ENCODE results near the gene HDAC6.

HDAC6 gene

DNA sequence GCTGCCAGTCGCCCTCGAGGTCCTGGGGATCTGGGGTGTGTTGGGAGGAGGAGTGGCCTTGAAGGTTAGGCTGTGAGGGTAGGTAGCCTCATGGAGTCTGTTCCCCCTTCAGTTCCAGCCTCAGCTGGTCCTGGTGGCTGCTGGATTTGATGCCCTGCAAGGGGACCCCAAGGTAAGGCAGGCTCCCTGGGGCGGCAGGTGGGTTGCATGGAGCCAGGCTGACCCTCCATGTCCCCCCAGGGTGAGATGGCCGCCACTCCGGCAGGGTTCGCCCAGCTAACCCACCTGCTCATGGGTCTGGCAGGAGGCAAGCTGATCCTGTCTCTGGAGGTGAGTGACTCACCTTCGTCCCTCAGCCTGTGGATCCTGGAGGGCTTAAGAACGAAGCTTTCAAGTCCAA is 12.9 kb downstream of the HDAC6 start:
- no peaks in the 10 kb centered on the region for H3K4me1 ChIP-seq (ENCODE audit: control insufficient read depth, insufficient read depth, low read length)

DNA sequence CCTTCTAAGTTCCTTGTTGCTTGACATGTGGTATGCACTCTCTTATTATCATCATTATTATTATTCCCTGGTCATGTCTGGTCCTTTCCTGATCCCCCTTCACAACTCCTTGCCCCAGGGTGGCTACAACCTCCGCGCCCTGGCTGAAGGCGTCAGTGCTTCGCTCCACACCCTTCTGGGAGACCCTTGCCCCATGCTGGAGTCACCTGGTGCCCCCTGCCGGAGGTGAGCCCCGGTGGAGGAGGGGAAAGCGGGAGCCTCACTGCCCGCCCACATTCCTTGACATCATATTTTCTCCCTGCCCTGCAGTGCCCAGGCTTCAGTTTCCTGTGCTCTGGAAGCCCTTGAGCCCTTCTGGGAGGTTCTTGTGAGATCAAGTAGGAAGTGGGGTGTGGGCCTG is 13.4 kb downstream of the HDAC6 start:
- no peak overlapping the region for H3K27ac ChIP-seq (ENCODE audit: extremely low read depth, low read depth, low read length)
- H3K9me3 ChIP-seq (ENCODE audit: control insufficient read depth, insufficient read depth, low read depth, low read length) = no peaks in the 10 kb centered on the region
- no peak overlapping the region for H3K4me3 ChIP-seq (ENCODE audit: low read depth, low read length)
- ChIA-PET CTCF (no interaction called here), POLR2A (no interaction called here)
- no peaks in the 10 kb centered on the region for H3K4me1 ChIP-seq (ENCODE audit: control insufficient read depth, insufficient read depth, low read length)
- peaks cover 0 to 51% of the 10 kb centered on the region in 2 experiments; a peak in 2 of 3 replicates for H3K36me3 ChIP-seq (ENCODE audit: control insufficient read depth in 2 of 2, insufficient read depth in 1 of 2, low read length in 2 of 2)
- no peak for TF ChIP-seq ZNF514 (tag by site-specific recombination; IDR thresholded peaks at IDR 0.05)
- TF ChIP-seq EGR2 (tag by site-specific recombination; IDR thresholded peaks at IDR 0.05; ENCODE audit: low read depth) = peak; percentile 26; the same call in 1 of the 2 replicates
- TF ChIP-seq, protein P1, sequence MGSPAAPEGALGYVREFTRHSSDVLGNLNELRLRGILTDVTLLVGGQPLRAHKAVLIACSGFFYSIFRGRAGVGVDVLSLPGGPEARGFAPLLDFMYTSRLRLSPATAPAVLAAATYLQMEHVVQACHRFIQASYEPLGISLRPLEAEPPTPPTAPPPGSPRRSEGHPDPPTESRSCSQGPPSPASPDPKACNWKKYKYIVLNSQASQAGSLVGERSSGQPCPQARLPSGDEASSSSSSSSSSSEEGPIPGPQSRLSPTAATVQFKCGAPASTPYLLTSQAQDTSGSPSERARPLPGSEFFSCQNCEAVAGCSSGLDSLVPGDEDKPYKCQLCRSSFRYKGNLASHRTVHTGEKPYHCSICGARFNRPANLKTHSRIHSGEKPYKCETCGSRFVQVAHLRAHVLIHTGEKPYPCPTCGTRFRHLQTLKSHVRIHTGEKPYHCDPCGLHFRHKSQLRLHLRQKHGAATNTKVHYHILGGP (tag by site-specific recombination; IDR thresholded peaks at IDR 0.05) = no peak
- no peak for TF ChIP-seq GFI1B (tag by site-specific recombination; IDR thresholded peaks at IDR 0.05)
- TF ChIP-seq, protein P2, sequence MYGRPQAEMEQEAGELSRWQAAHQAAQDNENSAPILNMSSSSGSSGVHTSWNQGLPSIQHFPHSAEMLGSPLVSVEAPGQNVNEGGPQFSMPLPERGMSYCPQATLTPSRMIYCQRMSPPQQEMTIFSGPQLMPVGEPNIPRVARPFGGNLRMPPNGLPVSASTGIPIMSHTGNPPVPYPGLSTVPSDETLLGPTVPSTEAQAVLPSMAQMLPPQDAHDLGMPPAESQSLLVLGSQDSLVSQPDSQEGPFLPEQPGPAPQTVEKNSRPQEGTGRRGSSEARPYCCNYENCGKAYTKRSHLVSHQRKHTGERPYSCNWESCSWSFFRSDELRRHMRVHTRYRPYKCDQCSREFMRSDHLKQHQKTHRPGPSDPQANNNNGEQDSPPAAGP (tag by site-specific recombination; IDR thresholded peaks at IDR 0.05) = no peak
- no peak for TF ChIP-seq KLF1 (tag by site-specific recombination; IDR thresholded peaks at IDR 0.05)
- TF ChIP-seq ZNF366 (tag by site-specific recombination; conservative IDR thresholded peaks at IDR 0.05) = no peak
- TF ChIP-seq ZFHX2 (tag by site-specific recombination; conservative IDR thresholded peaks at IDR 0.05) = peak; percentile 28; the same call in 1 of the 2 replicates
- TF ChIP-seq ZNF184 (tag by site-specific recombination; IDR thresholded peaks at IDR 0.05) = no peak
- TF ChIP-seq ZNF350 (tag by site-specific recombination; IDR thresholded peaks at IDR 0.05) = no peak

More for the DNA sequence above, 12.9 kb downstream of the HDAC6 start:
- Histone ChIP-seq H3K4me3 (ENCODE audit: low read depth, low read length) (no peak overlapping the region), H3K36me3 (ENCODE audit: control insufficient read depth in 2 of 2, insufficient read depth in 1 of 2, low read length in 2 of 2) (peaks cover 3 to 46% of the 10 kb centered on the region in 2 experiments; a peak in 2 of 3 replicates), H3K27ac (ENCODE audit: extremely low read depth, low read depth, low read length) (no peak overlapping the region), H3K9me3 (ENCODE audit: control insufficient read depth, insufficient read depth, low read depth, low read length) (no peaks in the 10 kb centered on the region)
- TF ChIP-seq ZNF544 (tag by site-specific recombination; IDR thresholded peaks at IDR 0.05) (no peak), ZNF416 (tag by site-specific recombination; IDR thresholded peaks at IDR 0.05) (no peak), ZNF530 (tag by site-specific recombination; IDR thresholded peaks at IDR 0.05; ENCODE audit: low read depth) (no peak), ZNF768 (tag by site-specific recombination; IDR thresholded peaks at IDR 0.05) (no peak), ZNF660 (tag by site-specific recombination; IDR thresholded peaks at IDR 0.05) (no peak), ZNF324 (tag by site-specific recombination; IDR thresholded peaks at IDR 0.05) (no peak), KLF10 (tag by site-specific recombination; IDR thresholded peaks at IDR 0.05) (no peak), ZNF223 (tag by site-specific recombination; IDR thresholded peaks at IDR 0.05) (no peak), HOXA7 (CRISPR knock-in tag; IDR thresholded peaks at IDR 0.05; ENCODE audit: borderline replicate concordance) (no peak), ZNF132 (tag by site-specific recombination; IDR thresholded peaks at IDR 0.05; ENCODE audit: borderline replicate concordance) (no peak), TCF7L2 (IDR thresholded peaks at IDR 0.05; ENCODE audit: borderline replicate concordance, low read depth, low read length) (no peak), ZNF76 (tag by site-specific recombination; IDR thresholded peaks at IDR 0.05; ENCODE audit: borderline replicate concordance, low read depth) (no peak), SP7 (tag by site-specific recombination; IDR thresholded peaks at IDR 0.05) (no peak), ZNF404 (tag by site-specific recombination; IDR thresholded peaks at IDR 0.05) (no peak), GFI1B (tag by site-specific recombination; IDR thresholded peaks at IDR 0.05) (no peak)
- TF ChIP-seq, protein P3, sequence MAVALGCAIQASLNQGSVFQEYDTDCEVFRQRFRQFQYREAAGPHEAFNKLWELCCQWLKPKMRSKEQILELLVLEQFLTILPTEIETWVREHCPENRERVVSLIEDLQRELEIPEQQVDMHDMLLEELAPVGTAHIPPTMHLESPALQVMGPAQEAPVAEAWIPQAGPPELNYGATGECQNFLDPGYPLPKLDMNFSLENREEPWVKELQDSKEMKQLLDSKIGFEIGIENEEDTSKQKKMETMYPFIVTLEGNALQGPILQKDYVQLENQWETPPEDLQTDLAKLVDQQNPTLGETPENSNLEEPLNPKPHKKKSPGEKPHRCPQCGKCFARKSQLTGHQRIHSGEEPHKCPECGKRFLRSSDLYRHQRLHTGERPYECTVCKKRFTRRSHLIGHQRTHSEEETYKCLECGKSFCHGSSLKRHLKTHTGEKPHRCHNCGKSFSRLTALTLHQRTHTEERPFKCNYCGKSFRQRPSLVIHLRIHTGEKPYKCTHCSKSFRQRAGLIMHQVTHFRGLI (tag by site-specific recombination; IDR thresholded peaks at IDR 0.05) = no peak
- TF ChIP-seq, protein P4, sequence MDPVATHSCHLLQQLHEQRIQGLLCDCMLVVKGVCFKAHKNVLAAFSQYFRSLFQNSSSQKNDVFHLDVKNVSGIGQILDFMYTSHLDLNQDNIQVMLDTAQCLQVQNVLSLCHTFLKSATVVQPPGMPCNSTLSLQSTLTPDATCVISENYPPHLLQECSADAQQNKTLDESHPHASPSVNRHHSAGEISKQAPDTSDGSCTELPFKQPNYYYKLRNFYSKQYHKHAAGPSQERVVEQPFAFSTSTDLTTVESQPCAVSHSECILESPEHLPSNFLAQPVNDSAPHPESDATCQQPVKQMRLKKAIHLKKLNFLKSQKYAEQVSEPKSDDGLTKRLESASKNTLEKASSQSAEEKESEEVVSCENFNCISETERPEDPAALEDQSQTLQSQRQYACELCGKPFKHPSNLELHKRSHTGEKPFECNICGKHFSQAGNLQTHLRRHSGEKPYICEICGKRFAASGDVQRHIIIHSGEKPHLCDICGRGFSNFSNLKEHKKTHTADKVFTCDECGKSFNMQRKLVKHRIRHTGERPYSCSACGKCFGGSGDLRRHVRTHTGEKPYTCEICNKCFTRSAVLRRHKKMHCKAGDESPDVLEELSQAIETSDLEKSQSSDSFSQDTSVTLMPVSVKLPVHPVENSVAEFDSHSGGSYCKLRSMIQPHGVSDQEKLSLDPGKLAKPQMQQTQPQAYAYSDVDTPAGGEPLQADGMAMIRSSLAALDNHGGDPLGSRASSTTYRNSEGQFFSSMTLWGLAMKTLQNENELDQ (tag by site-specific recombination; IDR thresholded peaks at IDR 0.05; ENCODE audit: low read depth) = no peak
- TF ChIP-seq, protein P5, sequence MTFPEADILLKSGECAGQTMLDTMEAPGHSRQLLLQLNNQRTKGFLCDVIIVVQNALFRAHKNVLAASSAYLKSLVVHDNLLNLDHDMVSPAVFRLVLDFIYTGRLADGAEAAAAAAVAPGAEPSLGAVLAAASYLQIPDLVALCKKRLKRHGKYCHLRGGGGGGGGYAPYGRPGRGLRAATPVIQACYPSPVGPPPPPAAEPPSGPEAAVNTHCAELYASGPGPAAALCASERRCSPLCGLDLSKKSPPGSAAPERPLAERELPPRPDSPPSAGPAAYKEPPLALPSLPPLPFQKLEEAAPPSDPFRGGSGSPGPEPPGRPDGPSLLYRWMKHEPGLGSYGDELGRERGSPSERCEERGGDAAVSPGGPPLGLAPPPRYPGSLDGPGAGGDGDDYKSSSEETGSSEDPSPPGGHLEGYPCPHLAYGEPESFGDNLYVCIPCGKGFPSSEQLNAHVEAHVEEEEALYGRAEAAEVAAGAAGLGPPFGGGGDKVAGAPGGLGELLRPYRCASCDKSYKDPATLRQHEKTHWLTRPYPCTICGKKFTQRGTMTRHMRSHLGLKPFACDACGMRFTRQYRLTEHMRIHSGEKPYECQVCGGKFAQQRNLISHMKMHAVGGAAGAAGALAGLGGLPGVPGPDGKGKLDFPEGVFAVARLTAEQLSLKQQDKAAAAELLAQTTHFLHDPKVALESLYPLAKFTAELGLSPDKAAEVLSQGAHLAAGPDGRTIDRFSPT (tag by site-specific recombination; IDR thresholded peaks at IDR 0.05) = no peak
- TF ChIP-seq, protein P6, sequence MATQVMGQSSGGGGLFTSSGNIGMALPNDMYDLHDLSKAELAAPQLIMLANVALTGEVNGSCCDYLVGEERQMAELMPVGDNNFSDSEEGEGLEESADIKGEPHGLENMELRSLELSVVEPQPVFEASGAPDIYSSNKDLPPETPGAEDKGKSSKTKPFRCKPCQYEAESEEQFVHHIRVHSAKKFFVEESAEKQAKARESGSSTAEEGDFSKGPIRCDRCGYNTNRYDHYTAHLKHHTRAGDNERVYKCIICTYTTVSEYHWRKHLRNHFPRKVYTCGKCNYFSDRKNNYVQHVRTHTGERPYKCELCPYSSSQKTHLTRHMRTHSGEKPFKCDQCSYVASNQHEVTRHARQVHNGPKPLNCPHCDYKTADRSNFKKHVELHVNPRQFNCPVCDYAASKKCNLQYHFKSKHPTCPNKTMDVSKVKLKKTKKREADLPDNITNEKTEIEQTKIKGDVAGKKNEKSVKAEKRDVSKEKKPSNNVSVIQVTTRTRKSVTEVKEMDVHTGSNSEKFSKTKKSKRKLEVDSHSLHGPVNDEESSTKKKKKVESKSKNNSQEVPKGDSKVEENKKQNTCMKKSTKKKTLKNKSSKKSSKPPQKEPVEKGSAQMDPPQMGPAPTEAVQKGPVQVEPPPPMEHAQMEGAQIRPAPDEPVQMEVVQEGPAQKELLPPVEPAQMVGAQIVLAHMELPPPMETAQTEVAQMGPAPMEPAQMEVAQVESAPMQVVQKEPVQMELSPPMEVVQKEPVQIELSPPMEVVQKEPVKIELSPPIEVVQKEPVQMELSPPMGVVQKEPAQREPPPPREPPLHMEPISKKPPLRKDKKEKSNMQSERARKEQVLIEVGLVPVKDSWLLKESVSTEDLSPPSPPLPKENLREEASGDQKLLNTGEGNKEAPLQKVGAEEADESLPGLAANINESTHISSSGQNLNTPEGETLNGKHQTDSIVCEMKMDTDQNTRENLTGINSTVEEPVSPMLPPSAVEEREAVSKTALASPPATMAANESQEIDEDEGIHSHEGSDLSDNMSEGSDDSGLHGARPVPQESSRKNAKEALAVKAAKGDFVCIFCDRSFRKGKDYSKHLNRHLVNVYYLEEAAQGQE (tag by site-specific recombination; IDR thresholded peaks at IDR 0.05) = no peak
- ChIA-PET CTCF (no interaction called here), POLR2A (no interaction called here)

Measured in HEK293 (cell line).